ENCODE data around the gene TRIM41. TPM values are rescaled to one million over a fixed set of nuclear protein-coding genes. Genes with fewer than 3 reads are reported as not detected.

Gene TRIM41
- total and polyA plus RNA-seq, 9 of the 15 experiments (the other 6 are each of a cell fraction or from before 2014, with no cell fraction given) = 1.8 to 47.6 (median 20.9) TPM

DNA sequence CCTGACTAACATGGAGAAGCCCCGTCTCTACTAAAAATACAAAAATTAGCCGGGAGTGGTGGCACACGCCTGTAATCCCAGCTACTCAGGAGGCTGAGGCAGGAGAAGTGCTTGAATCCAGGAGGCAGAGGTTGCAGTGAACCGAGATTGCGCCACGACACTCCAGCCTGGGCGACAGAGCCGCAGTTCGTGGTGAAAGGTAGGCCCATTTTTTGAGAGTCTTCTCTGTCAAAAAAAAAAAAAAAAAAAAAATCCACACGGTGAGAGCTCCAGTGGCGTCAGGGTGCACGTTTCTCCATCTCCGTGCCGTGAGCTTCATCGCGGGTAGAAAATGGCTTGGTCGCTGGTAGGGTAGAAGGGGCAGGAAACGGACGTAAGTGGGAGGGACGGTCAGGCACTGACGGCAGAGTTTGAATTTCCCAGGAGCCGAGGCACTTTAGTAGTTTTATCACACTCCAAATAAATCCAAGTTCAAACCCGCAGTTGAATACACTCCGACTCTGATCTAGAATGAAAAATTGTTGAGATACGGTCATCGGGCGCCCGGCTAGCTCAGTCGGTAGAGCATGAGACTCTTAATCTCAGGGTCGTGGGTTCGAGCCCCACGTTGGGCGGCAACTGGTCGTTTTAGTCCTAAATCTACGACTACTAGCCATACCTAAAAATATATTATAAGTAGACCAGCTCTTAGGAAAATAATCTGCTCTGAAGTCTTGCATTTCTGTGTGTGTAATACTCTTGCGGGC is 15.7 kb upstream of the TRIM41 start (continued):
- TF ChIP-seq CBX2 (IDR thresholded peaks at IDR 0.05; ENCODE audit: insufficient read depth, low read length, poor library complexity, severe bottlenecking) = no peak
- TF ChIP-seq ARHGAP35 (IDR thresholded peaks at IDR 0.05; ENCODE audit: partially characterized antibody) = no peak
- no peak for TF ChIP-seq MECOM (CRISPR knock-in tag; IDR thresholded peaks at IDR 0.05)
- no peak for TF ChIP-seq TEAD2 (tag; IDR thresholded peaks at IDR 0.05)
- no peak; the same call in 1 of the 2 replicates for TF ChIP-seq FOXM1 (IDR thresholded peaks at IDR 0.05; ENCODE audit: low read depth)
- no peak for TF ChIP-seq FOXM1 (CRISPR knock-in tag; IDR thresholded peaks at IDR 0.05; ENCODE audit: low read depth)
- TF ChIP-seq, protein P1, sequence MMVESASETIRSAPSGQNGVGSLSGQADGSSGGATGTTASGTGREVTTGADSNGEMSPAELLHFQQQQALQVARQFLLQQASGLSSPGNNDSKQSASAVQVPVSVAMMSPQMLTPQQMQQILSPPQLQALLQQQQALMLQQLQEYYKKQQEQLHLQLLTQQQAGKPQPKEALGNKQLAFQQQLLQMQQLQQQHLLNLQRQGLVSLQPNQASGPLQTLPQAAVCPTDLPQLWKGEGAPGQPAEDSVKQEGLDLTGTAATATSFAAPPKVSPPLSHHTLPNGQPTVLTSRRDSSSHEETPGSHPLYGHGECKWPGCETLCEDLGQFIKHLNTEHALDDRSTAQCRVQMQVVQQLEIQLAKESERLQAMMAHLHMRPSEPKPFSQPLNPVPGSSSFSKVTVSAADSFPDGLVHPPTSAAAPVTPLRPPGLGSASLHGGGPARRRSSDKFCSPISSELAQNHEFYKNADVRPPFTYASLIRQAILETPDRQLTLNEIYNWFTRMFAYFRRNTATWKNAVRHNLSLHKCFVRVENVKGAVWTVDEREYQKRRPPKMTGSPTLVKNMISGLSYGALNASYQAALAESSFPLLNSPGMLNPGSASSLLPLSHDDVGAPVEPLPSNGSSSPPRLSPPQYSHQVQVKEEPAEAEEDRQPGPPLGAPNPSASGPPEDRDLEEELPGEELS (CRISPR knock-in tag; IDR thresholded peaks at IDR 0.05; ENCODE audit: borderline replicate concordance) = no peak
- TF ChIP-seq EP300 (IDR thresholded peaks at IDR 0.05; ENCODE audit: low read length) = peak; percentile 76
- TF ChIP-seq SAFB2 (IDR thresholded peaks at IDR 0.05; ENCODE audit: borderline replicate concordance, low read depth, low read length, severe bottlenecking) = no peak
- TF ChIP-seq TCF3 (CRISPR knock-in tag; IDR thresholded peaks at IDR 0.05) = 0 out of 2 replicates have a peak, but pooled peaks have one; percentile 12
- no peak for TF ChIP-seq TGIF2 (CRISPR knock-in tag; IDR thresholded peaks at IDR 0.05)
- no peak for TF ChIP-seq SIX5 (IDR thresholded peaks at IDR 0.05; ENCODE audit: borderline replicate concordance in 1 of 2, insufficient read depth in 1 of 2, low read depth in 1 of 2, low read length in 2 of 2)
- TF ChIP-seq, protein P2, sequence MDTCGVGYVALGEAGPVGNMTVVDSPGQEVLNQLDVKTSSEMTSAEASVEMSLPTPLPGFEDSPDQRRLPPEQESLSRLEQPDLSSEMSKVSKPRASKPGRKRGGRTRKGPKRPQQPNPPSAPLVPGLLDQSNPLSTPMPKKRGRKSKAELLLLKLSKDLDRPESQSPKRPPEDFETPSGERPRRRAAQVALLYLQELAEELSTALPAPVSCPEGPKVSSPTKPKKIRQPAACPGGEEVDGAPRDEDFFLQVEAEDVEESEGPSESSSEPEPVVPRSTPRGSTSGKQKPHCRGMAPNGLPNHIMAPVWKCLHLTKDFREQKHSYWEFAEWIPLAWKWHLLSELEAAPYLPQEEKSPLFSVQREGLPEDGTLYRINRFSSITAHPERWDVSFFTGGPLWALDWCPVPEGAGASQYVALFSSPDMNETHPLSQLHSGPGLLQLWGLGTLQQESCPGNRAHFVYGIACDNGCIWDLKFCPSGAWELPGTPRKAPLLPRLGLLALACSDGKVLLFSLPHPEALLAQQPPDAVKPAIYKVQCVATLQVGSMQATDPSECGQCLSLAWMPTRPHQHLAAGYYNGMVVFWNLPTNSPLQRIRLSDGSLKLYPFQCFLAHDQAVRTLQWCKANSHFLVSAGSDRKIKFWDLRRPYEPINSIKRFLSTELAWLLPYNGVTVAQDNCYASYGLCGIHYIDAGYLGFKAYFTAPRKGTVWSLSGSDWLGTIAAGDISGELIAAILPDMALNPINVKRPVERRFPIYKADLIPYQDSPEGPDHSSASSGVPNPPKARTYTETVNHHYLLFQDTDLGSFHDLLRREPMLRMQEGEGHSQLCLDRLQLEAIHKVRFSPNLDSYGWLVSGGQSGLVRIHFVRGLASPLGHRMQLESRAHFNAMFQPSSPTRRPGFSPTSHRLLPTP (IDR thresholded peaks at IDR 0.05; ENCODE audit: borderline replicate concordance, extremely low read depth, insufficient read length) = peak; percentile 93
- 0 out of 2 replicates have a peak, but pooled peaks have one; percentile 55 for TF ChIP-seq ZNF24 (IDR thresholded peaks at IDR 0.05)
- 0 out of 2 replicates have a peak, but pooled peaks have one; percentile 49 for TF ChIP-seq ZNF274 (IDR thresholded peaks at IDR 0.05; ENCODE audit: borderline replicate concordance, low read depth, low read length)
- TF ChIP-seq HBP1 (CRISPR knock-in tag; IDR thresholded peaks at IDR 0.05) = no peak
- peak; percentile 57; the same call in 1 of the 2 replicates for TF ChIP-seq ZBTB33 (CRISPR knock-in tag; IDR thresholded peaks at IDR 0.05)
- no peak for TF ChIP-seq NR2C1 (IDR thresholded peaks at IDR 0.05)
- TF ChIP-seq NR2C1 (tag; IDR thresholded peaks at IDR 0.05) = 0 out of 2 replicates have a peak, but pooled peaks have one; percentile 18

All from K562 (cell line).